Calu3 (cell line): ENCODE results near the gene ABHD17B. TPM values are rescaled to one million over a fixed set of nuclear protein-coding genes. Genes with fewer than 3 reads are reported as not detected.

Source experiments
- BruUV-seq: library from RNA; stranded (reverse); fragments of 400-500 nt; replicated peaks from 2 replicates; lab custom pipeline; 2021; lab: Mats Ljungman, UMichigan
- CTCF ChIA-PET: fragments of 300-600 bp; sonication (Branson Sonifier 250); formaldehyde crosslinking; loops from one replicate; lab custom pipeline; 2022; ENCODE audit warnings: antibody characterized with exemption; lab: Charles Lee
- DNase-seq: peaks from one replicate; pipeline ENCODE4 v3.0.0; 2022
- H3K27ac Mint-ChIP-seq: one replicate; pipeline ENCODE4 v1.8.0; 2022; ENCODE audit warnings: mixed read lengths; ENCODE audit not compliant: unreplicated experiment
- H3K27me3 Mint-ChIP-seq: one replicate; pipeline ENCODE4 v1.8.0; 2022; ENCODE audit warnings: mixed read lengths; ENCODE audit not compliant: unreplicated experiment
- H3K36me3 Mint-ChIP-seq: one replicate; pipeline ENCODE4 v1.8.0; 2022; ENCODE audit warnings: mild to moderate bottlenecking, moderate library complexity, mixed read lengths; ENCODE audit not compliant: insufficient read depth, unreplicated experiment
- H3K4me1 Mint-ChIP-seq: one replicate; pipeline ENCODE4 v1.8.0; 2022; ENCODE audit warnings: mild to moderate bottlenecking, low read depth, mixed read lengths; ENCODE audit not compliant: unreplicated experiment
- H3K4me3 Mint-ChIP-seq: one replicate; pipeline ENCODE4 v1.8.0; 2022; ENCODE audit warnings: mild to moderate bottlenecking, low read depth, moderate library complexity, mixed read lengths; ENCODE audit not compliant: unreplicated experiment
- H3K9me3 Mint-ChIP-seq: one replicate; pipeline ENCODE4 v1.8.0; 2022; ENCODE audit warnings: low read depth, mixed read lengths; ENCODE audit not compliant: unreplicated experiment
- CTCF ChIP-seq: fragments of 200-600 bp; IDR thresholded peaks from one replicate; pipeline ENCODE4 v1.8.0; 2022; ENCODE audit warnings: antibody characterized with exemption; ENCODE audit not compliant: unreplicated experiment
- intact Hi-C: fragments of 100-400 bp; cut with micrococcal nuclease; formaldehyde crosslinking; loops from one replicate; pipeline ENCODE4 v1.10.0; 2022; ENCODE audit not compliant: unreplicated experiment
- total RNA-seq: library from RNA; stranded (reverse); gene quantifications from 2 replicates; pipeline ENCODE4 v1.2.3, GENCODE V29; 2022

The ABHD17B gene
- total RNA-seq, 1 experiment from 2014 or later = 16.5 TPM

GRCh38 chr9:71847892-71848291 is 63.1 kb downstream of the ABHD17B start:
- BruUV-seq = no TSS peak
- H3K27me3 Mint-ChIP-seq = no peaks in the 10 kb centered on the region

GRCh38 chr9:71844808-71845207 is 66.2 kb downstream of the ABHD17B start:
- no TSS peak for BruUV-seq
- H3K27me3 Mint-ChIP-seq = no peaks in the 10 kb centered on the region
- intact Hi-C loops = no loop called here
- no peaks in the 10 kb centered on the region for H3K4me1 Mint-ChIP-seq
- no peak overlapping the region for H3K4me3 Mint-ChIP-seq
- no peak for DNase-seq
- H3K36me3 Mint-ChIP-seq = no peaks in the 10 kb centered on the region
- H3K27ac Mint-ChIP-seq = no peak overlapping the region
- TF ChIP-seq CTCF = no peak
- CTCF ChIA-PET = no interaction called here
- H3K9me3 Mint-ChIP-seq = no peaks in the 10 kb centered on the region

More at GRCh38 chr9:71847892-71848291, 63.1 kb downstream of the ABHD17B start:
- no peaks in the 10 kb centered on the region for H3K4me1 Mint-ChIP-seq
- H3K36me3 Mint-ChIP-seq = no peaks in the 10 kb centered on the region
- CTCF ChIA-PET = no interaction called here
- no peak for DNase-seq
- no peak for TF ChIP-seq CTCF
- H3K27ac Mint-ChIP-seq = no peak overlapping the region
- H3K4me3 Mint-ChIP-seq = no peak overlapping the region
- intact Hi-C loops = no loop called here
- H3K9me3 Mint-ChIP-seq = no peaks in the 10 kb centered on the region

GRCh38 chr9:71839668-71840067 is 71.3 kb downstream of the ABHD17B start:
- Mint-ChIP-seq H3K27ac (no peak overlapping the region), H3K36me3 (no peaks in the 10 kb centered on the region), H3K4me1 (no peaks in the 10 kb centered on the region), H3K9me3 (peaks cover 4% of the 10 kb centered on the region), H3K4me3 (no peak overlapping the region), H3K27me3 (no peaks in the 10 kb centered on the region)
- intact Hi-C loops = no loop called here
- BruUV-seq = no TSS peak
- CTCF ChIA-PET = no interaction called here
- no peak for DNase-seq
- TF ChIP-seq CTCF = no peak

- CTCF ChIA-PET = no interaction called here
- BruUV-seq = no TSS peak
- DNase-seq = no peak
- Mint-ChIP-seq H3K9me3 (peaks cover 4% of the 10 kb centered on the region), H3K27ac (no peak overlapping the region), H3K36me3 (no peaks in the 10 kb centered on the region), H3K27me3 (no peaks in the 10 kb centered on the region), H3K4me3 (no peak overlapping the region), H3K4me1 (no peaks in the 10 kb centered on the region)
- intact Hi-C loops = no loop called here
- TF ChIP-seq CTCF = no peak
Measured at GRCh38 chr9:71835596-71835995, 75.4 kb downstream of the ABHD17B start.
